A172 (cell line): ENCODE data around the gene KIF18A. TPM values are rescaled to one million over a fixed set of nuclear protein-coding genes. Genes with fewer than 3 reads are reported as not detected.
"Not testable (repeated sequence)": the region's sequence is repeated elsewhere in the genome, so short reads cannot be mapped to it uniquely, and the experiment has no call there.

Experiments
- DNase-seq: peaks from one replicate; pipeline ENCODE4 v3.0.0-alpha.2; 2015; ENCODE audit warnings: low spot score
- total RNA-seq: library from RNA; depleted of rRNA; stranded (reverse); fragments of >200 nt; shearing (Covaris generic); gene quantifications from 2 replicates; pipeline ENCODE4 v1.2.3, GENCODE V29; 2014

KIF18A gene
- total RNA-seq, 1 experiment from 2014 or later: 46.4 TPM

DNA sequence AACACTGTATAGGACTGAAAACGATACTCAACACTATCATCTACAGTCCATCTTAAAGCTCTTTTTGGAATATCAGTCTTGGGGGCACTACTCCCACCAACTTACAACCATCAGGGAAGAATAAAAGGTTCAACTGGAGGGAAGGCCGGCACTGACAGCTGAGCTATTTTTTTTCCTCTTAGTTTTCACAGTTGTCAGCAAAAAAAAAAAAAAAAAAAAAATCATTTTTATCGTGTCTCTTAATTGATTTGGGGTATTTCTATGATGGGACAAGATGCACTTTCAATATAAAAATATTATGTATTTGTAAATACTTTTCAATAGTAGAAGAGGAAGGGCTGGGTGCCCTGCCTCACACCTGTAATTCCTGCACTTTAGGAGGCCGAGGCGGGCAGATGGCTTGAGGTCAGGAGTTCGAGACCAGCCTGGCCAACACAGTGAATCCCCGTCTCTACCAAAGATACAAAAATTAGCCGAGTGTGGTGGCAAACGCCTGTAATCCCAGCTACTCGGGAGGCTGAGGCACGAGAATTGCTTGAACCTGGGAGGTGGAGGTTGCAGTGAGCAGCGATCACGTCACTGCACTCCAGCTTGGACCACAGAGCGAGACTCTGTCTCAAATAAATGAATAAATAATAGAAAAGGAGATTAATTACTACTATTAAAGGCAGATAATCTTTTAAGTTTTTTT is 1.5 kb downstream of the KIF18A start:
- DNase-seq: no peak

DNA sequence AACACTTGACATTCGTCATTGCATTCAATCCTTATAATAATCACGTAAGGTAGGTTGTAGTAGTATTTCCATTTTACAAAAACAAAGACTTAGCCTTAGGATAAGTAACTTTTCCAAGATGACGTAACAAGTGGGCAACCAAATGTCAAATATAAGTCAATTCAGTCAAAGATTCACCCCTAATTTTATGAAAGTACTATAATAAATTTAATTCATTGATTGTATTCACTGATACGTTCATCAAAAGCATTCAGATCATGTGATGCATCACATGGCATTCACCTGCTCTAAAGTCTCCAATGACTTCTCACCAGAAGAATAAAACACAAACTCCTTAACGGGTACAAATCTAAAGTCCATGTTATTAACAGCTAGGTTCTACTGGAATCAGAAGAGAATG is 2.1 kb downstream of the KIF18A start:
- no peak for DNase-seq

DNA sequence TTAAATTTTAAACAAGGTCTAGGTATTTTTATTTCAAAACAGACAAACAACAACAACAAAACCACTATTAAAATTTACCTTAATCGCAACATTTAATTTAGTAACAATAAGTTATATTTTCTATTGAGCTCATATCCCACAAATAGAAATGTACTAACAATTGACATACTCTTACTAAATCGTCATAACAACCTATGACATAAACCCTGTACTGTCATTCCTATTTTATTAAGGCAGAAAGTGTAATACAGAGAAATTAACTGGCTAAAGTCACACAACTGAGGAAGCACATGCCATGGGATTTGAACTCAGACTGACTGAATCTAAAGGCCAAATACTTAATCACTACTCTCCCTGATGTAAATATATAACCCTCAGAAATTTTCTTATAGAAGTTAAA is 3.0 kb downstream of the KIF18A start:
- DNase-seq: no peak

DNA sequence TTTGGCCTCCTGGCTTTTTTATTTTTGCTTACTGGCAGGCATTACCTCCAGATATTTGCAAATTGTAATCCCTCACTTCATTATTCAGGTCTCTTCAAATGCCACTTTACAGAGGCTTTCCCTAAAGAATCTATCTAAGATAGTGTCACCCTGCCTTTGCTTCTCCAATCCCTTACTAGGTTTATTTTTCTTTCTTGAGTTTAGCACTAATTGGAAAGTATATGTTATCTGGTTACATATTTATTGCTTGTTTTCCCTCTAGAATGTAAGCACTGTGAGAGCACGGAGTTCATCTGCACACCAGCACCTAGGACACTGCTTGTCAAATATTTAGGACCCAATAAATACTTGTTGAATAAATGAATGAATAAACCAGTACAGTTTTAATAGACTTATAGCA is 3.5 kb downstream of the KIF18A start:
- no peak for DNase-seq

DNA sequence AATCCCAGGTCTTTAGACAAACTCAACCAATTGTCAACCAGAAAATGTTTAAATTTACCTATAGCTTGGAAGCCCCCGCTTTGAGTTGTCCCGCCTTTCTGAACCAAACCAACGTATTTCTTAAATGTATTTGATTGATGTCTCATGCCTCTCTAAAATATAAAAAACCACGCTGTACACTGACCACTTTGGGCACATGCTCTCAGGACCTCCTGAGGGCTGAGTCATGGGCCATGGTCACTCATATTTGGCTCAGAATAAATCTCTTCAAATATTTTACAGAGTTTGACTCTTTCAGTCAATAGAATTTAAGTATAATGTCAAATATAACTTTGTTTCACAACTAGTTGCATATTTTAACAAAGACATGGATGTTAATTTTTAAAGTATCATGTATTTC is 5.7 kb downstream of the KIF18A start:
- not testable (repeated sequence) for DNase-seq

DNA sequence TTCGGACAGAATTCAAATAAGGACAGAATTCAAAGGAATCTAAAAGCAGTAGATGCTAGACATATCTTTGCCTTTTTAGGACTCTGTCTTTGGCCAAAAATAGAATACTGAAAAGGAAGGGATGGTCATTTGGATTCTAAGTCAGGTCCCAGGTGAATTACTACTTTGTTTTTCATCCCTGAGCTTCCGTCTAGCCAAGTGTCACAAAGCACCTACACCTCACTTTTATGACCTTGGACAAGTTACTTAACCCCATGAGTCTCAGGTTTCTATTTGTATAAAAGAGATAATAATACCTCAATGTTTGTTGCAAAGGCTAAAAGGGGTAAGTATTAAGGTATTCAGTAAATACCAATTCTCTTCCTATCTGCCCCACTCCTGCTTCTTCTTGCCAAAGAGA is 7.3 kb downstream of the KIF18A start:
- no peak for DNase-seq

DNA sequence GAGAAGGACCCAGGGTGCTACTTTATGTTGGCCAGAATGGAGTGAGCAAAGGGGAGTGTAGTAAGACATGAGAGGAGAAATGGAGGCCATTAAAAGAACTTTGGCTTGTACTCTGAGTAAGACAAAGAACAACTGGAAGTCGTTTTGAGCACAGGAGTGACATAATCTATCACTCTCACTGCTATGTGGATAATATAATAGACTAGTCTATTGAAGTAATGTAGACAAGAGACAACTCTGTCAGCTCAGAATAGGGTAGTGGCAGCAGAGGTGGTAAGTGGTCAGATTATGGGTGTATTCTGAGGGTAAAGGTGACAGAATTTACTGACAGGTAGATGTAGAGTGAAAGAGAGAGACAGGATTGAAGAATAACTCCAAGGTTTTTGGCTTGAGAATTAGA is 8.2 kb downstream of the KIF18A start:
- no peak for DNase-seq

DNA sequence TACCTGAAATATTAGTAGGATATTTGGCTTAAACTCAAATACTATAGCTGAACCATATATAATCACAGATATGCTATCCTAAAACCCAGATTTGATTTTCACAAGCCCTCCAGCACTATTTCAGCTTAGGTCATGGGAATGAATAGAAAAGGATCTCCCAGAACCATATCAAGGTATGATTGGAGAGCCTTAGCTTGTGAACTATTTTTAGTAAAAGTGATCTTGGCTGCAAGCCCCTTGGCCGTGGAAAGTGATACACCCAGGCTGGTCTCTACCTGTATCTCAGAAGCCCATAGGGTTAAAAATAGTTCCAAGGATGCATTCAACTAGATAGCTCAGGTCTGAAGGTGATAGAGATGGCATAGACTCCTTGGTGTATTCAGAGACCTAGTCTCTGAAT is 9.7 kb downstream of the KIF18A start:
- no peak for DNase-seq

DNA sequence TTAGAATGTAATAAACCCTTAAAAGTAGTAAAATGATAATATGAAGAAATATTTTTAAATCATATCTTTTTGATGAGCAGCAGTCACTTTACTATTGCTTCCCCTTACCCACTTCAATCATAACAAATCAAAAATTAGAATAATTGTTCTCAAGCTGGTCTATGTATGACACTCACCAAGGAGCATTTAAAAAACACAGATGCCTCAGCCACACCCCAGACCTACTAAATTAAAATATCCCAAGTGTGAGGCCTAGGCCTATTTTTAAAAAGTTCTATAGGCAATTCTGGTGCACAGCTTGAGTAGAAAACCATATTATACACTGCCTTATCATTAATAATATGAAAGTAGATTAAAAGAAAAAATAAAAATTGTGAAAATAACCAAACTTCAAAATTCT is 15.2 kb downstream of the KIF18A start:
- no peak for DNase-seq

DNA sequence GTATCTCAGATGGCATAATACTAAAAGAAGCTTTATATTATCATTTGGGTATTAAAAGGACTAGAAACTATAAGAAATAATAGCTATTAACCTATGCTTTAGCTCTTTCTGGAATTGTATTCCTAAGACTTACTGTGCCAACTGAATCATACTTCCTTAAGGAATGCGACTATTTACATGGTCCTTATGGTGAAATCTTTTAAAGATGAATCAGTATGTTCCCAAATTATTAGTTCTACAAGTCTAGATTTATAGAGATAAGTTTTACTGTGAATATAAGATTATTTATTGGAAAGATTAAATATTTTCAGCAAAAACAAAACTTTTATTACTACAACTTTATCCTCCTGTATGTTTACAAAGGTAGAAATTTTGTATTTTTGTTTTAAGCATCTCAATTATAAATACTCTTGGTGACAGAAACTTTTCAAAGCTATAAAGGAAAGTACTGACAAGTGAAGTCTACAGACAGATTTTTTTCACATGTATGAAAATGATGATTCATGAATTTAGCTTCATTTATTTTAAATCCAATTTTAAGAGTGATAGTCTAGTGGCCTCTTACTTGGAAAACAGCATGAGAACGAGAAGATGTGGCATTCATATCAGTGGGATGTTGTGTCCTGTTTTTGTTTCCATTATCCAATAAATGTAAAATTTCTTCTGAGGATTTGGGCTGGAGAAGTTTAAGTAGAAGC is 17.8 kb downstream of the KIF18A start:
- DNase-seq: no peak

DNA sequence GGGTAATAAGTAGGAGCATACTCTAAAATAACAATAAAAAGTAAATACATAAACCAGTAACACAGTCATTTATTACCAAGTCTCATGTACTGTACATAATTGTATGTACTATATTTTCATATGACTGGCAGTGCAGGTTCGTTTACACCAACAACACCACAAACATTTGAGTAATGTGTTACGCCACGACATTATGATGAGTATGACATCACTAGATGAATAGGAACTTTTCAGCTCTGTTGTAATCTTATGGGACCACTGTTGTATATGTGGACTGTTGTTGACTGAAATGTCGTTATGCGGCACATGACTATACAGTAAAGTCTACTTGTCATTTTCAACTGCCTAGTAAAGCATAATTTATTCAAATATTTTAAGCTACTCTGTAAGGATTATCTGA is 18.6 kb downstream of the KIF18A start:
- no peak for DNase-seq

DNA sequence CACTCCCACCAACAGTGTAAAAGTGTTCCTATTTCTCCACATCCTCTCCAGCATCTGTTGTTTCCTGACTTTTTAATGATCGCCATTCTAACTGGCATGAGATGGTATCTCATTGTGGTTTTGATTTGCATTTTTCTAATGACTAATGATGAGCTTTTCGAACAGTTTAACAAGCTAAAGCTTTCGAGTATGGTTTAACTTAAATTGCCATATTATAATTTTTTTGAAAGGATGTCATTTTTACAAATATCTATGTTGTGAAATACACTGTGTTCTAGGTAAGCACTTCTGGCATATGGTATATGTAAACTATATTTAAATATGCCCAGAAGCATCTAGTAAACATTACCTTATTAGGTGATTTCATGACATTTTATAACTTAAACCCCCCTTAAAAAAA is 20.3 kb downstream of the KIF18A start:
- DNase-seq: not testable (repeated sequence)

DNA sequence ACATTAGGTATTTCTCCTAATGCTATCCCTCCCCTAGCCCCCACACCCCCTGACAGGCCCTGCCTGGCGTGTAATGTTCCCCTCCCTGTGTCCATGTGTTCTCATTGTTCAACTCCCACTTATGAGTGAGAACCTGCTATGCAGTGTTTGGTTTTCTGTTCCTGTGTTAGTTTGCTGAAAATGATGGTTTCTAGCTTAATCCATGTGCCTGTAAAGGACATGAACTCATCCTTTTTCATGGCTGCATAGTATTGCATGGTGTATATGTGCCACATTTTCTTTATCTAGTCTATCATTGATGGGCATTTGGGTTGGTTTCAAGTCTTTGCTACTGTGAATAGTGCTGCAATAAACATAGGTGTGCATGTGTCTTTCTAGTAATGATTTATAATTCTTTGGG is 20.8 kb downstream of the KIF18A start:
- not testable (repeated sequence) for DNase-seq

DNA sequence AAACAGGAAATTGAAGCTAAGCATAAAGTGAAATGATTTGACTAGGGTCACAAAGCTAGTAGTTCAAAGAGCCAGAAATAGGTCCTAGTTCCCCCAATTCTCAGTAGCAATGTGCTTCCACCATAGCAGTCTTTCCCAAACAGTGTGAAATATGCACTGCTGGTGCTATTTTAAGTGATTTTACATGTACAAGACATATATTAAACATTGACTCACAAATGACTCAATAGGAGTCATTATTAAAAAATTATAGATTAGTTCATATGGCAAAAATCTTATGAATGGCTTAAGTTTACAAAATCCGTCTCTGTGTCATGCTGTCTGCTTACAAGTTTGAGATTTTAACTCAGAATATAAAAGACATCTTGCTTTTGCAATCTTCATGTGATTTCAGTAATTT is 21.4 kb downstream of the KIF18A start:
- DNase-seq: no peak

DNA sequence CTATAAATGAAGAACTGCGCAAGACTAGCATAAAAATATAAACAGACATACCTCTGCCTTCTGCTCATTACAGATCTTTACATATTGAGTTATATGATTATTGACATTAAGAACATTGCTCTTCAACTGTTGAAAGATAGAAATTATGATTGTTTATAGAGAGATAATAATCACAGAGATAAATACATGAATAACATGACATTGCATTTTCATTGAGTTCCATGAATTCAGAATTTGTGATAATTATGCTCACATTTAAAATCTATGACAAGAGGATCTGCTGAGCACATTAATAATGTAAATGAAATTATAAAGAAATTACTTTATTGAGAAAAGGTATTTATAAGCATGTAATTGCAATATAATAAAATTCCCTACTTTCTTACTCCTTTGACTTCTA is 24.8 kb downstream of the KIF18A start:
- DNase-seq: no peak

DNA sequence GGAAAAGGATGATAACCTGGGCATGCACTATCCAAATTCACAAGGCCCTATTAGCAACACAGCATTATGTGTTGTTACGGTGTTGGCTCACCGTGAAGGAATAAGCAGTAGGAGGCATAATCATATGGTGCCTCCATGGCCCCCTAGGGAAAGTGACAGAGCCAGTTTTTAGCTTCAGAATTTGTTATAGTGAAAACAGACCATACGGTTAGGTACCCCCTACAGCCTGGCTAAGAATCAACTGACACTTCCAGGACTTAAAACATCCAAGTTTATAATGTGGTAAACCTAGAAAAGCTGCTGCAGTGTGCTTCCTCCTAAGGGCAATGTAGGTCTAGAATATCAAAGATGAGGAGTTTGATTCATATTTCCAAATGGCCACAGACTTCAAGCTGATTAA is 30.4 kb downstream of the KIF18A start:
- DNase-seq: no peak

DNA sequence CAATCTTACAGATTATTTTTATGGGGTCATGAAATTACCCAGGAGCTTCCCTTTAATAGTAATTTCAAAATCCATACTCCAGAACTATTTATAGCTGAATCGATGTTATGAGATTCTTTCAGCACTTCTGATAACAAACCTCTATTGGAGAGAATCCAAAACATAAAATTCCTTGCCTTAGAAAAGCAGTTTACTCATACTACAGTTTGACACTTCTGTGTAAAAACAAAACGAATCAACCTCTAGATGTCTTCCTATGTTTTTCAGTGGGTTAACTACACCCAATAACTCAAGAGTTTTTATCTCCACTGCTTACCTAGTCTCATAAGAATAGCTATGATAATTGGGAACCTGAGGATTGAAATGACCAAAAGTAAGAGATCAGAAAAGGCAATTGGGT is 35.6 kb downstream of the KIF18A start:
- DNase-seq: no peak

DNA sequence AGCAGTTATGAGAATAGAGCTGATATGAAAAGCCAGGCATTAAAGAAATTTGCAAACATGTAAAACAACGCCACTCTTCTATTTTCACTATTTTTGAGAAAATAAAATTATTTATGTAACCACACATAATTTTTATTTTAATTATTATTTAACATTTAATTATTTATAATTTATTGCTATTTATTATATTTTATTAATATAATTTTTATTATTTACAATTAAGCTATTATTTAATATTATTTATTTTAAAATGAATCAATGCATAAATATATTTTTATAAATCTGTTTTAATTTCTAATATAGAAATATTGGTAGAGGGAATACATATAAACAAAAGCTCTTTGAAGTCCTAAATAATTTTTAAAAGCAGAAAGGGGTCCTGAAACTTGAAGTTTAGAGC is 36.7 kb downstream of the KIF18A start:
- DNase-seq: no peak

DNA sequence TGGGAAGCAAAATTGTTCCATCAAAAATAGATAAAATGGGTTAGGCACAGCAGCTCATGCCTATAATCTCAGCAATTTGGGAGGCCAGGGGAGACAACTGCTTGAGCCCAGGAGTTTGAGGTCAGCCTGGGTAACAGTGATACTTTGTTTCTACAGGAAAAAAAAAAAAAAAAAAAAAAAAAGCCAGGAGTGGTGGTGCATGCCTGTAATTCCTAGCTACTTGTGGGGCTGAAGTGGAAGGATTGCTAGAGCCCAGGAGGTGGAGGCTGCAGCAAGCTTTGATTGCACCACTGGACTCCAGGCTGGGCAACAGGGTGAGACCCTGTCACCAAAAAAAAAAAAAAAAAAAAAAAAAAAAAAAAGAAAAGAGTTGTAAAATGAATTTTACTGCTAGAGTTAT is 49.6 kb downstream of the KIF18A start:
- no peak for DNase-seq

DNA sequence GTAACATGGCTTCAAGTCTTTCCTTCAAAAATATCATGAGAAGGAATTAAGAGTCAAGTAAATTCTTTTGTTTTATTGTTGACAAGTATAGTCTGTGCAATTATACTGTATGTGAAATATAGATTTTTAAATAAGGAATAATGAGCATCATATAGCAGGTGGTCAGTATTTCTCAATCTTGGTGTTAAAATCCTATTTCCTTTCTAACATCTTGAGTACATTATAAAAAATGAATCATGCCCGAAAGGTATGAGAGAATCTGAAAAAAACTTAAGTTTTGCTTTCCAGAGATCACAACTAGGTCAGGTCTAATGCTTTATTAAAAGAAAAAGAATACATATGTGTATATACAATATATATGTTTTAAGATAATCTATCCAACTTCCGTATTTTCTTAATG is 53.1 kb downstream of the KIF18A start:
- DNase-seq: no peak

DNA sequence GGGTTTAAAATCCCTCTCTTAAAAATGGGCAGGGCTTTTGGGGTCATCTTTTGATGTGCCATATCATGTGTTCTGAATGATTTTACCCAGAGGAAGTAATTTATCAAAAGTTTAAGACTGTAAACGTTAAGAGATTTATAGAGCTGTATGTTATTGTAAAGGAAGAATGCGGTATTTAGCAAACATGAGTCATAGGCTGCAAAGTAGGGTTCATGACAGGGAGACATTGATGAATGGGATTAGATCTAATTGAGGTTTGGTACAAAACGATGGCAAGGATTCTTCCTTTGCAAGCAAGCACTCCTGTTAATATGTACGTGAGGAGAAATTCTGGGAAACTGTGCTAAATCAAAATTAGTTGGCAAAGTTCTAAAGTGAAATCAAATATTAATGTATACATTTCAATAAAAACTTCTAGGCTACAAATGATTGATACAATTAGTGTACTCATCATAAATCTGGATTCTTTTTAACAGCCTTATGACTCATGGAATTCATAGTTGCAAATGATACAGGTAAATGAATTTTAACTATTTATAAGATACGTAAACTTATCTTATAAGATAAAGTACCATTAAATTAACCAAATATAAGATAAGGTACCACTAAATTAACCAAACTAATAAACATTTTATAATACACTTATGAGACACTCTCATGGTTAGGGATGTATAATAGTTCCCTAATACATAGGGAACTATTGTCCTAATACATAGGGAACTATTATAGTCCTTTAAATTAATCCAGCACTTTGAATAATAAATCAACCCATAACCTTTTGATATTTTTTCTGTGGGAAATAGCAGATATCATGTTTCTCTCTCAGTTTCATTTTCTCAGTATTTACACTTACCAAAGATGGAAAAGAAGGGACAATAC is 58.4 kb downstream of the KIF18A start:
- DNase-seq: peak; percentile 84

DNA sequence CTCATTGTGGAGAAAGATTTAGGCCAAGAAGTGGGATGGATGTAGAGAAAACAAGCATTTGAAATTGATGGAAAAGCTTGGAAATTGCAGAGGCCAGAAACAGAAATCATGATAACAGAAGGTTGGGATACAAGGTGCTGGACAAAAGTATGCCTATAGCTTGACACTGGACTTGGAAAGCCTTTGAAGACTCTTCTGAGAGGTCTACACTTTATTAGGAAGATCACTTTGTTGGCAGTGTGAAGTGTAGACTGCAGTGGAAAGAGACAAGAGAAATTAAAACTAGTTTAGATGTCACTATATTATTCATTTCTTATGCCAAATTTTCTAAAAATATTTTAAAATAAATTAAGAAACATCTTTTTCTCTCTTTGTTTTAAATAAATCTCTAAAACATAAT is 59.1 kb downstream of the KIF18A start:
- peak; percentile 7 for DNase-seq
